IMR-90 (cell line): ENCODE data around the gene TAF11. TPM values are rescaled to one million over a fixed set of nuclear protein-coding genes. Genes with fewer than 3 reads are reported as not detected.
A peak's percentile ranks its signal among the peaks of the same experiment; 100 is the strongest.

Source experiments
- ATAC-seq: fragments of 200-7000 bp; cut with Tn5 transposase; 2 replicates; pipeline ENCODE4 v1.9.1; 2020; ENCODE audit warnings: low read depth, mild to moderate bottlenecking, moderate library complexity
- BruUV-seq: library from RNA; stranded (reverse); fragments of 400-500 nt; replicated peaks from 2 replicates; lab custom pipeline; 2021; lab: Mats Ljungman, UMichigan
- CTCF ChIA-PET: fragments of 300-600 bp; formaldehyde crosslinking; extraction: SDS; loops from one replicate; lab custom pipeline; 2021; ENCODE audit warnings: antibody characterized with exemption; lab: Yijun Ruan, JAX
- POLR2A ChIA-PET: fragments of 300-600 bp; sonication (Branson Sonifier 250); formaldehyde crosslinking; loops from one replicate; lab custom pipeline; 2022; ENCODE audit warnings: antibody characterized with exemption; ENCODE audit not compliant: unreplicated experiment; lab: Charles Lee
- DNase-seq: peaks from one replicate; pipeline ENCODE4 v3.0.0; 2013
- H2AFZ ChIP-seq: replicated peaks from 2 replicates; pipeline ENCODE3; 2013; ENCODE audit warnings: low read length, mild to moderate bottlenecking; ENCODE audit not compliant: poor library complexity
- H2AK5ac ChIP-seq: 2 replicates; pipeline ENCODE4 v1.6.1; 2013; ENCODE audit warnings: low read depth, low read length, inconsistent platforms
- H2AK9ac ChIP-seq: replicated peaks from 2 replicates; pipeline ENCODE3; 2013; ENCODE audit warnings: mild to moderate bottlenecking, low read depth, low read length, moderate library complexity; ENCODE audit not compliant: poor library complexity
- H2BK120ac ChIP-seq: 2 replicates; pipeline ENCODE4 v1.6.1; 2013; ENCODE audit warnings: low read depth, low read length, inconsistent platforms
- H2BK15ac ChIP-seq: 3 replicates; pipeline ENCODE4 v1.6.1; 2013; ENCODE audit warnings: low read depth, low read length, inconsistent platforms
- H2BK20ac ChIP-seq: 2 replicates; pipeline ENCODE4 v1.6.1; 2013; ENCODE audit warnings: low read depth, mild to moderate bottlenecking, inconsistent platforms, low read length, moderate library complexity
- H2BK5ac ChIP-seq: 2 replicates; pipeline ENCODE4 v1.6.1; 2013; ENCODE audit warnings: mild to moderate bottlenecking, low read depth, low read length, inconsistent platforms; ENCODE audit not compliant: poor library complexity, severe bottlenecking
- H3K14ac ChIP-seq: replicated peaks from 2 replicates; pipeline ENCODE4 v1.6.1; 2013; ENCODE audit warnings: low read depth, low read length, inconsistent platforms
- H3K18ac ChIP-seq: 2 replicates; pipeline ENCODE4 v1.6.1; 2013; ENCODE audit warnings: low read depth, low read length, control low read depth
- H3K23ac ChIP-seq: 2 replicates; pipeline ENCODE4 v1.6.1; 2013; ENCODE audit warnings: low read depth, low read length, inconsistent platforms
- H3K27ac ChIP-seq: 2 replicates; pipeline ENCODE4 v1.5.1; 2013; ENCODE audit warnings: mild to moderate bottlenecking, control low read depth, low read length; ENCODE audit not compliant: insufficient read depth
- H3K27me3 ChIP-seq: 2 replicates; pipeline ENCODE4 v1.6.1; 2013; ENCODE audit warnings: low read length; ENCODE audit not compliant: control insufficient read depth, insufficient read depth
- H3K36me3 ChIP-seq: 2 replicates; pipeline ENCODE4 v1.6.1; 2013; ENCODE audit warnings: low read length, mixed read lengths; ENCODE audit not compliant: control insufficient read depth, insufficient read depth
- H3K4ac ChIP-seq: 2 replicates; pipeline ENCODE4 v1.6.1; 2013; ENCODE audit warnings: low read depth, low read length, inconsistent platforms
- H3K4me1 ChIP-seq: 2 replicates; pipeline ENCODE4 v1.6.1; 2013; ENCODE audit warnings: low read length, mixed read lengths; ENCODE audit not compliant: control insufficient read depth, insufficient read depth
- H3K4me2 ChIP-seq: 2 replicates; pipeline ENCODE4 v1.6.1; 2013; ENCODE audit warnings: low read depth, mild to moderate bottlenecking, control low read depth, low read length, moderate library complexity
- H3K4me3 ChIP-seq: 2 replicates; pipeline ENCODE4 v1.5.1; 2013; ENCODE audit warnings: low read depth, mild to moderate bottlenecking, control low read depth, low read length, moderate library complexity; ENCODE audit not compliant: insufficient read depth
- H3K56ac ChIP-seq: 2 replicates; pipeline ENCODE4 v1.6.1; 2013; ENCODE audit warnings: low read length, inconsistent platforms; ENCODE audit not compliant: insufficient read depth; ENCODE audit errors: extremely low read depth
- H3K79me1 ChIP-seq, 2 experiments: 2 replicates each; pipeline ENCODE4 v1.6.1; 2013; ENCODE audit warnings: low read length in 2 of 2, inconsistent platforms in 1 of 2, low read depth in 1 of 2
- H3K9ac ChIP-seq: 2 replicates; pipeline ENCODE4 v1.6.1; 2013; ENCODE audit warnings: low read depth, low read length, control low read depth
- H3K9me1 ChIP-seq: 2 replicates; pipeline ENCODE4 v1.6.1; 2013; ENCODE audit warnings: low read length, inconsistent platforms; ENCODE audit not compliant: insufficient read depth
- H3K9me3 ChIP-seq: 2 replicates; pipeline ENCODE4 v1.6.1; 2013; ENCODE audit warnings: low read length; ENCODE audit not compliant: control insufficient read depth, insufficient read depth
- H4K20me1 ChIP-seq: 2 replicates; pipeline ENCODE4 v1.6.1; 2013; ENCODE audit warnings: low read length, inconsistent platforms; ENCODE audit not compliant: insufficient read depth
- H4K5ac ChIP-seq: 2 replicates; pipeline ENCODE4 v1.6.1; 2013; ENCODE audit warnings: mild to moderate bottlenecking, low read depth, low read length, control low read depth
- H4K8ac ChIP-seq, 2 experiments: 2 replicates each; pipeline ENCODE4 v1.6.1; 2013; ENCODE audit warnings: low read depth in 2 of 2, low read length in 2 of 2, control low read depth in 1 of 2, inconsistent platforms in 1 of 2
- H4K91ac ChIP-seq: 2 replicates; pipeline ENCODE4 v1.6.1; 2013; ENCODE audit warnings: low read depth, low read length, inconsistent platforms; ENCODE audit not compliant: insufficient read depth
- BHLHE40 ChIP-seq: fragments of 150-350 bp; IDR thresholded peaks from 2 replicates; pipeline ENCODE4 v1.6.1; 2016; ENCODE audit warnings: mild to moderate bottlenecking, low read depth, low read length
- CEBPB ChIP-seq: IDR thresholded peaks from 2 replicates; pipeline ENCODE4 v1.6.1; 2012; ENCODE audit warnings: low read depth, low read length, improper control_type of control experiment
- CHD1 ChIP-seq: IDR thresholded peaks from 2 replicates; pipeline ENCODE4 v1.6.1; 2012; ENCODE audit warnings: low read depth, low read length, improper control_type of control experiment
- CTCF ChIP-seq: conservative IDR thresholded peaks from 2 replicates; pipeline ENCODE4 v1.5.1; 2012; ENCODE audit warnings: mild to moderate bottlenecking, low read depth, low read length, improper control_type of control experiment
- FOS ChIP-seq: fragments of 150-350 bp; IDR thresholded peaks from 2 replicates; pipeline ENCODE4 v1.6.1; 2016; ENCODE audit warnings: low read depth, low read length
- RFX5 ChIP-seq: IDR thresholded peaks from 2 replicates; pipeline ENCODE4 v1.8.0; 2012; ENCODE audit warnings: low read depth, mild to moderate bottlenecking, low read length, moderate library complexity
- SMC3 ChIP-seq: fragments of 150-350 bp; IDR thresholded peaks from 2 replicates; pipeline ENCODE4 v1.6.1; 2016; ENCODE audit warnings: low read depth, mild to moderate bottlenecking, antibody characterized with exemption, low read length, moderate library complexity
- USF2 ChIP-seq: fragments of 150-350 bp; IDR thresholded peaks from 2 replicates; pipeline ENCODE4 v1.6.1; 2017; ENCODE audit warnings: mild to moderate bottlenecking, antibody characterized with exemption, low read length, low read depth
- dilution Hi-C: fragments of 300-500 bp; cut with HindIII; formaldehyde crosslinking; loops from one replicate; pipeline ENCODE4 v1.14.3; 2018; ENCODE audit warnings: low sequenced_read_pairs; ENCODE audit not compliant: unreplicated experiment
- in situ Hi-C: fragments of 300-500 bp; cut with MboI; formaldehyde crosslinking; loops from 3 replicates; pipeline ENCODE4 v1.14.3; 2019; ENCODE audit warnings: low sequenced_read_pairs, inconsistent platforms, mixed read lengths
- intact Hi-C: fragments of 100-400 bp; cut with micrococcal nuclease; formaldehyde crosslinking; loops from 2 replicates; pipeline ENCODE4 v1.10.0; 2022
- polyA plus RNA-seq, 3 experiments: library from polyadenylated mRNA; depleted of rRNA; stranded (reverse); fragments of >200 nt; gene quantifications; 2 replicates each; pipeline ENCODE4 v1.2.3, GENCODE V29; 2012; ENCODE audit warnings: low replicate concordance in 1 of 3
- total RNA-seq: library from RNA; depleted of rRNA; stranded (reverse); fragments of >200 nt; gene quantifications from 2 replicates; pipeline ENCODE4 v1.2.3, GENCODE V29; 2012

Gene TAF11
- total and polyA plus RNA-seq, 2 of the 4 experiments (the other 2 are of a cell fraction): 12.7 to 23.3 TPM

- ChIA-PET CTCF (no interaction called here), POLR2A (no interaction called here)
- TF ChIP-seq BHLHE40 (no peak), USF2 (no peak), CEBPB (peak; percentile 35; the same call in 1 of the 2 replicates), FOS (no peak), CHD1 (no peak), SMC3 (no peak), CTCF (no peak), RFX5 (peak; percentile 74; the same call in 1 of the 2 replicates)
- Histone ChIP-seq H2BK5ac (no peak overlapping the region), H4K91ac (no peak overlapping the region), H2BK120ac (no peak overlapping the region), H3K23ac (no peak overlapping the region), H3K9me3 (no peaks in the 10 kb centered on the region), H4K5ac (no peak overlapping the region), H3K4me1 (no peaks in the 10 kb centered on the region; the same call in 1 of the 2 replicates), H4K20me1 (peaks cover 30% of the 10 kb centered on the region; the same call in 1 of the 2 replicates), H2AK9ac (no peak overlapping the region), H3K14ac (no peak overlapping the region), H3K9me1 (peaks cover 14% of the 10 kb centered on the region; the same call in 1 of the 2 replicates), H3K4me3 (no peak overlapping the region), H3K79me1 (peaks cover 12 to 14% of the 10 kb centered on the region in 2 experiments; a peak in 3 of 4 replicates), H3K56ac (no peak overlapping the region), H3K9ac (no peak overlapping the region), H2AK5ac (no peak overlapping the region), H2BK15ac (no peak overlapping the region), H4K8ac (no peak overlapping the region), H3K18ac (no peak overlapping the region), H3K4ac (no peak overlapping the region), H3K36me3 (no peaks in the 10 kb centered on the region), H2BK20ac (no peak overlapping the region), H3K27me3 (no peaks in the 10 kb centered on the region), H3K4me2 (no peak overlapping the region), H2AFZ (no peak overlapping the region), H3K27ac (no peak overlapping the region)
- DNase-seq: peak; percentile 64
- intact Hi-C loops: no loop called here
- dilution Hi-C loops: no loop called here
- peak; percentile 85 for ATAC-seq
- BruUV-seq: no TSS peak
- in situ Hi-C loops: no loop called here
Observed at GRCh38 chr6:34926655-34927054, 38.8 kb upstream of the TAF11 start.
